ENCODE data around the gene TEX22.

- TF ChIP-seq CTCF (conservative IDR thresholded peaks at IDR 0.05; ENCODE audit: low read length) (peak; percentile 67), EZH2phosphoT487 (IDR thresholded peaks at IDR 0.05; ENCODE audit: borderline replicate concordance) (no peak)
These were observed 50.4 kb downstream of the TEX22 start for GRCh38 chr14:105448706-105449111.

Measured in Loucy (cell line).